RWPE1 (cell line): ENCODE results near the gene LIN37.

ENCODE experiments used
- CTCF ChIA-PET: fragments of 350-600 bp; sonication (Branson Sonifier 250); formaldehyde crosslinking; extraction: SDS; loops from one replicate; lab custom pipeline; 2021; lab: Yijun Ruan, JAX
- POLR2A ChIA-PET: fragments of 400-600 bp; formaldehyde crosslinking; extraction: SDS; loops from one replicate; lab custom pipeline; 2020; ENCODE audit warnings: antibody characterized with exemption; ENCODE audit not compliant: low non-redundant PET; lab: Yijun Ruan, JAX
- DNase-seq: peaks from one replicate; pipeline ENCODE4 v3.0.0; 2012; ENCODE audit warnings: low spot score
- H3K27ac ChIP-seq: fragments of 450-650 bp; 2 replicates; pipeline ENCODE4 v1.5.1; 2017
- TF ChIP-seq, protein P1 (sequence below): fragments of 450-650 bp; conservative IDR thresholded peaks from 2 replicates; pipeline ENCODE4 v1.5.1; 2017; ENCODE audit warnings: low read depth, mild to moderate bottlenecking

The LIN37 gene

DNA sequence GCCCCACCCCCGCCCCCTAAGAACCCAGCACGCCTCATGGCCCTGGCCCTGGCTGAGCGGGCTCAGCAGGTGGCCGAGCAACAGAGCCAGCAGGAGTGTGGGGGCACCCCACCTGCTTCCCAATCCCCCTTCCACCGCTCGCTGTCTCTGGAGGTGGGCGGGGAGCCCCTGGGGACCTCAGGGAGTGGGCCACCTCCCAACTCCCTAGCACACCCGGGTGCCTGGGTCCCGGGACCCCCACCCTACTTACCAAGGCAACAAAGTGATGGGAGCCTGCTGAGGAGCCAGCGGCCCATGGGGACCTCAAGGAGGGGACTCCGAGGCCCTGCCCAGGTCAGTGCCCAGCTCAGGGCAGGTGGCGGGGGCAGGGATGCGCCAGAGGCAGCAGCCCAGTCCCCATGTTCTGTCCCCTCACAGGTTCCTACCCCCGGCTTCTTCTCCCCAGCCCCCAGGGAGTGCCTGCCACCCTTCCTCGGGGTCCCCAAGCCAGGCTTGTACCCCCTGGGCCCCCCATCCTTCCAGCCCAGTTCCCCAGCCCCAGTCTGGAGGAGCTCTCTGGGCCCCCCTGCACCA lies 38.9 kb downstream of the LIN37 start:
- POLR2A ChIA-PET, result no interaction called here
- CTCF ChIA-PET, result no interaction called here
- no peak overlapping the region for H3K27ac ChIP-seq
- no peak for DNase-seq
- TF ChIP-seq, protein P1, sequence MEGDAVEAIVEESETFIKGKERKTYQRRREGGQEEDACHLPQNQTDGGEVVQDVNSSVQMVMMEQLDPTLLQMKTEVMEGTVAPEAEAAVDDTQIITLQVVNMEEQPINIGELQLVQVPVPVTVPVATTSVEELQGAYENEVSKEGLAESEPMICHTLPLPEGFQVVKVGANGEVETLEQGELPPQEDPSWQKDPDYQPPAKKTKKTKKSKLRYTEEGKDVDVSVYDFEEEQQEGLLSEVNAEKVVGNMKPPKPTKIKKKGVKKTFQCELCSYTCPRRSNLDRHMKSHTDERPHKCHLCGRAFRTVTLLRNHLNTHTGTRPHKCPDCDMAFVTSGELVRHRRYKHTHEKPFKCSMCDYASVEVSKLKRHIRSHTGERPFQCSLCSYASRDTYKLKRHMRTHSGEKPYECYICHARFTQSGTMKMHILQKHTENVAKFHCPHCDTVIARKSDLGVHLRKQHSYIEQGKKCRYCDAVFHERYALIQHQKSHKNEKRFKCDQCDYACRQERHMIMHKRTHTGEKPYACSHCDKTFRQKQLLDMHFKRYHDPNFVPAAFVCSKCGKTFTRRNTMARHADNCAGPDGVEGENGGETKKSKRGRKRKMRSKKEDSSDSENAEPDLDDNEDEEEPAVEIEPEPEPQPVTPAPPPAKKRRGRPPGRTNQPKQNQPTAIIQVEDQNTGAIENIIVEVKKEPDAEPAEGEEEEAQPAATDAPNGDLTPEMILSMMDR, result no peak

DNA sequence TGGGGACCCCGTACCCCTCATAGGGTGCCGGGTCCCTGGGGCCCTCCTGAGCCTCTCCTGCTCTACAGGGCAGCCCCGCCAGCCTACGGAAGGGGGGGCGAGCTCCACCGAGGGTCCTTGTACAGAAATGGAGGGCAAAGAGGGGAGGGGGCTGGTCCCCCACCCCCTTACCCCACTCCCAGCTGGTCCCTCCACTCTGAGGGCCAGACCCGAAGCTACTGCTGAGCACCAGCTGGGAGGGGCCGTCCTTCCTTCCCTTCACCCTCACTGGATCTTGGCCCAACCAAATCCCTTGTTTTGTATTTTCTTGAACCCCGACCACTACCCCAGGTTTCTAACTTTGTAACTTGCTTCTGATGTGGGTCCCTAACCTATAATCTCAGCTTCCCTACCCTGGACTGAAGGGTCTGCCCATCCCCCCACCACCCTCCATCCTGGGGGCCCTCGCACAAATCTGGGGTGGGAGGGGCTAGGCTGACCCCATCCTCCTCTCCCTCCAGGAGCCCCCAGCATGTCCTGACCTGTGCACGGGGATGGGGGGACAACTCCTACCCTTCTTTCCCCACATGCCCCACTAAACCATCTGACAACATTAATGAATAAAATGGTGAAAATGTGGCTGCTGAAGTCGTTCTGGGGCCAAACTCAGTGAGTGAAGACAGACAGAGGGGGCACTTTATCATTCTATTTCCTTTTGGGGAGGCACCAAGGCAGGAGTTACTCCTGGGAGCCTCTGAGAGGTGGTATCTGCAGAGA lies 40.0 kb downstream of the LIN37 start:
- ChIA-PET POLR2A (no interaction called here), CTCF (no interaction called here)
- TF ChIP-seq, protein P1, result no peak
- H3K27ac ChIP-seq, result no peak overlapping the region
- DNase-seq, result no peak

DNA sequence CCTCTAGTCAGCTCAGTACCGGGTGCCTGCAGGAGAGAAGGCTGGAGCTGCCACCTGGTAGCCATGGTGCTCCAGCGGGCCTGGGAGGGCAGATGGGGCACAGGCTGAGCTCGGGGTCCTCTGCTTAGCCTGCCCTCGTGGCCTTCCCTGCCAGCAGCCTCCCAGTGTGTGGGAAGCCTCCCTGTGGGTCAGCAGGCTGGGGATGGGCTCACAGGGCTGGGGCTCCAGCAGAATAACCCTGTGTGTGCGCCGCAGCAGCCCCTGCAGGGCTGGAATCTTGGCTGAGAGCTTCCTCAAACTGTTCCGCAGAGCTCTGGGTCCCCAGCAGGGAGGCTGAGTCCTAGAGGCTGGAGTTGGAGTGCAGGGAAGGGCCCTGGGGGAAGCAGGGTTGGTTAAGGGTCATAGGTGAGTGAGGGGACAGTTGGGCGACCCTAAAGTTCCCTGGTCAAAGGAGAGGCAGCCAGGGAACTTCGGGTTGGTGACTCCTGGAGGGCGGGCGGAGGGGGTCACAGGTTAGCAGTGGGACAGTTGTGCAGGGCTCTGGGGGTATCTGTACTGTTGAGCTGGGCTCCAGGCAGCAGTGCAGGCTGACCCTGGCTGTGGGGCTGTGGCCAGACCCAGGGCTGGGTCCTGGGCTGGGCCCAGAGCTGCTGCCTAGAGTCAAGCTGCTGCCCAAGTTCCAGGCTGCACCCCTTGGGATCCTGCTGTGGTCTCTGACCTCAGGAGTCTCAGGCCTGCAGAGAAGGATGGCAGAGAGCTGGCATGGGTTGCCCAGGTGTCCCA lies 41.0 kb downstream of the LIN37 start:
- DNase-seq, result no peak
- ChIA-PET POLR2A (no interaction called here), CTCF (no interaction called here)
- TF ChIP-seq, protein P1, result no peak
- no peak overlapping the region; the same call in 1 of the 2 replicates for H3K27ac ChIP-seq

DNA sequence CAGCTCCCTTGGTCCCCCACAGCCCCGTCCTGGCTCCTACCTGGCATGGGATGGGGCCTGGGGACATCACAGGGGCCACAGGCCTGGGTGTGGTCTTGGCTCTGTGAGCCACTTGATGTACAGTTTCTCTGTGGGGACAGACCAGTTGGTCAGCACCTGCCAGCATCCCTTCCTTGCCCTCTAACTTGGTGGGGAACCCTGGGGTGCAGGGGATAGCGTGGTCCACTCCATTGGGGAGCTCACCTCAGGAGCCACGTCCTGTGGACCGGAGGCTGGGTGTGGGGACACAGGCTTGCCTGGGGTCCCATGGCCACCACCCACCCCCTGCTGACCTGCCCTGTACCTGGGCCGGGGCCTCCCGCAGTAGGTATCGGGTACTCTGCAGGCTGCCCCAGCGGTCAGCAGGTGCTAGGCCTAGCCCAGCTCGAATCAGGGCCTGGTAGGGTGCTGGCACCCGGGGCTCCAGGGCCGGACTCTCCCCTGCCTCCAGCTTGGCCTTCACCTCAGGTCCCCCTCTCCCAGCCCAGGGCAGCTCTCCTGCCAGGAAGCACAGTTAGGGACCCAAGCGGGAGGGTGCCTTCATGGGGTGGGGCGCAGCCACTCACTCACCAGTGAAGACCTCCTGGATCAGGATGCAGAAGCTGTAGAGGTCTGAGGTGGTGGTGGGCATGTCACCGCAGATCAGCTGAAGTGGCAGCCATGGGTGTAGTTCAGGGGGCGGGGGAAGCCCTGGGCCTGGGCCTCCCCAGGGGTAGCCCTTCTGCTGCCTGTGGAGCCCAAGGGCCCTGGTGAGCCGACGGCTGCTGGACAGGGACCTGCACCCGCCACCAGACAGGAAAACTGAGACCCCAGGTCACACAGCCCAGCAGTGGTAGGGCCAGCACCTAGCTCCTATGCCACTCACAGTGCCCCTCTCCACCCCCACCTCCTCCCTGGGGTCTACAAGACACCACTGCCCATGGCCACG lies 41.9 kb downstream of the LIN37 start:
- POLR2A ChIA-PET, result no interaction called here
- H3K27ac ChIP-seq, result no peak overlapping the region; the same call in 1 of the 2 replicates
- CTCF ChIA-PET, result interaction anchor here (0.6 kb wide), 1 partner anchor 10 kb away, joined by 3 read pairs; no protein-coding TSS in a partner anchor
- no peak for DNase-seq
- TF ChIP-seq, protein P1, result no peak

DNA sequence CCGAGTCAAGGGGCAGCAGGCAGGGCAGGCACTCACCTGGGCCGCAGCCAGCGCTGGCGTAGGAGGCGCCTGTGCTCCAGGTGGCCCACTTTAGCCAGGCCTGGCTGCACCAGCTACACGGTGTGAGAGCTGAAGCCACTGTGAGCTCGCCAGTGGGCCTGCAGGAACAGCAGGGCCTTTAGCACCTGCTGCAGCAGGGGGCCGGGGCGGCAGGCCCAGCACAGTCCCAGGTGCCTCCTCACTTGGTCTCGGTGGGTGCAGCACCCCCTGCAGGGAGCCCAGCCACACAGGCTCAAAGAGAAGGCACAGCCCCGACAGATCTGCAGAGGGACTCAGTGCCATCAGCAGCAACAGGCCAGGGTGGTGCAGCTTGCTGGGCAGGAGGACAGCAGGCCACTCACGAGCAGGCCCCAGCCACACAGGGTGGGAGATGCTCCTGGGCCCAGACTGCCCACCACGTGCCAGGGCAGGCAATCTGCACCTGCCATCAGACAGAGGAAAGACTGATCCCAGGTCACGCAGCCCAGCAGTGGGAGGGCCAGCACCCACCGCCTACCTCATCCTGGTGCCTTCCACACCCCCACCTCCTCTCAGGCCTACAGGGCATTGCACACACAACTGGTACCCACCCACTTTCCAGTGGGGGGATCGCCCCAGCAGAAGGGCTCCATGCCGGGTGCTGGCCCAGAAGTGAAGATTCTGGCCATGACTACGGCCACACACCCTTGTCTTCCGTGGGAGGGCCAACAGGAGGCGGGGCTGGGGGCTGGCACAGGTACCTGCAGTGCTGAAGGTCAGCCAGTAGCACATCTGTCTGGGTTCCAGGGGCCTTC lies 42.8 kb downstream of the LIN37 start:
- H3K27ac ChIP-seq, result no peak overlapping the region
- ChIA-PET CTCF (interaction anchor here (0.6 kb wide), 1 partner anchor 9 kb away, joined by 3 read pairs; no protein-coding TSS in a partner anchor), POLR2A (no interaction called here)
- TF ChIP-seq, protein P1, result no peak
- DNase-seq, result no peak
